Kidney epithelial cell (primary cell): ENCODE data around the gene CACNA2D1. TPM values are rescaled to one million over a fixed set of nuclear protein-coding genes. Genes with fewer than 3 reads are reported as not detected.
A peak's percentile ranks its signal among the peaks of the same experiment; 100 is the strongest.
"Not testable (repeated sequence)": the region's sequence is repeated elsewhere in the genome, so short reads cannot be mapped to it uniquely, and the experiment has no call there.

Experiments used
- DNase-seq: peaks from one replicate; pipeline ENCODE4 v3.0.0-alpha.2; 2010; ENCODE audit warnings: low read depth
- H3K27me3 ChIP-seq: 2 replicates; pipeline ENCODE4 v1.6.0; 2011; ENCODE audit warnings: low read length; ENCODE audit not compliant: control insufficient read depth, insufficient read depth
- H3K36me3 ChIP-seq: 2 replicates; pipeline ENCODE4 v1.5.1; 2011; ENCODE audit warnings: low read length; ENCODE audit not compliant: control insufficient read depth, insufficient read depth
- H3K4me3 ChIP-seq: 2 replicates; pipeline ENCODE4 v1.5.1; 2011; ENCODE audit warnings: low read depth, mild to moderate bottlenecking, control low read depth, low read length
- CTCF ChIP-seq: IDR thresholded peaks from 2 replicates; pipeline ENCODE4 v1.5.1; 2011; ENCODE audit warnings: mild to moderate bottlenecking, moderate library complexity, low read length, control low read depth, inconsistent platforms; ENCODE audit not compliant: insufficient read depth, poor library complexity, severe bottlenecking
- total RNA-seq: library from RNA; depleted of rRNA; stranded (reverse); fragments of >200 nt; gene quantifications from 2 replicates; pipeline ENCODE4 v1.2.3, GENCODE V29; 2015

Gene CACNA2D1
- total RNA-seq, 1 donor from 2014 or later: 5.9 TPM

GRCh38 chr7:82017334-82017943, 426.1 kb downstream of the CACNA2D1 start:
- no peaks in the 10 kb centered on the region for H3K27me3 ChIP-seq
- no peak for DNase-seq
- no peak overlapping the region for H3K4me3 ChIP-seq
- peak; percentile 54 for TF ChIP-seq CTCF
- no peaks in the 10 kb centered on the region for H3K36me3 ChIP-seq

- no peak for TF ChIP-seq CTCF
- Histone ChIP-seq H3K4me3 (no peak overlapping the region), H3K36me3 (no peaks in the 10 kb centered on the region), H3K27me3 (no peaks in the 10 kb centered on the region)
- DNase-seq: no peak
Measured at GRCh38 chr7:82015751-82016150, 427.8 kb downstream of the CACNA2D1 start.

- not testable (repeated sequence) for H3K36me3 ChIP-seq, H3K4me3 ChIP-seq, DNase-seq, H3K27me3 ChIP-seq
Measured at GRCh38 chr7:82014574-82014973, 429.0 kb downstream of the CACNA2D1 start.

GRCh38 chr7:82012453-82012852, 431.1 kb downstream of the CACNA2D1 start:
- no peak for TF ChIP-seq CTCF
- no peaks in the 10 kb centered on the region for H3K27me3 ChIP-seq
- DNase-seq: no peak
- no peaks in the 10 kb centered on the region for H3K36me3 ChIP-seq
- H3K4me3 ChIP-seq: no peak overlapping the region

GRCh38 chr7:82010416-82010815, 433.2 kb downstream of the CACNA2D1 start:
- no peak for DNase-seq
- Histone ChIP-seq H3K4me3 (no peak overlapping the region), H3K36me3 (no peaks in the 10 kb centered on the region), H3K27me3 (no peaks in the 10 kb centered on the region)
- TF ChIP-seq CTCF: no peak

GRCh38 chr7:82007315-82007714, 436.3 kb downstream of the CACNA2D1 start:
- no peaks in the 10 kb centered on the region for H3K36me3 ChIP-seq
- H3K4me3 ChIP-seq: no peak overlapping the region
- no peaks in the 10 kb centered on the region for H3K27me3 ChIP-seq
- TF ChIP-seq CTCF: no peak
- DNase-seq: no peak
